ENCODE data around the gene PPP1R27. TPM values are rescaled to one million over a fixed set of nuclear protein-coding genes. Genes with fewer than 3 reads are reported as not detected.

Gene PPP1R27
- total and polyA plus RNA-seq, 7 donors, result 296 to 2,217 (median 976) TPM

GRCh38 chr17:81867170-81867990, 32.5 kb upstream of the PPP1R27 start:
- DNase-seq, result no peak
- H3K36me3 ChIP-seq (ENCODE audit: insufficient read depth in 1 of 2, low read depth in 1 of 2), result peaks cover 0 to 54% of the 10 kb centered on the region in 2 donors
- intact Hi-C loops (cut with DNase I), result loop anchor here in 1 of 2 donors (5.0 kb wide), 1 partner anchor 70 kb away; the partner anchor contains the start of gene PYCR1

GRCh38 chr17:81866440-81867169, 31.8 kb upstream of the PPP1R27 start:
- H3K4me1 ChIP-seq, result peaks cover 48% of the 10 kb centered on the region
- H3K27ac ChIP-seq, result peak overlapping the region; percentile 99
- peaks cover 0 to 54% of the 10 kb centered on the region in 2 donors for H3K36me3 ChIP-seq (ENCODE audit: insufficient read depth in 1 of 2, low read depth in 1 of 2)
- ATAC-seq (no peak), DNase-seq (no peak)
- TF ChIP-seq, protein P1, sequence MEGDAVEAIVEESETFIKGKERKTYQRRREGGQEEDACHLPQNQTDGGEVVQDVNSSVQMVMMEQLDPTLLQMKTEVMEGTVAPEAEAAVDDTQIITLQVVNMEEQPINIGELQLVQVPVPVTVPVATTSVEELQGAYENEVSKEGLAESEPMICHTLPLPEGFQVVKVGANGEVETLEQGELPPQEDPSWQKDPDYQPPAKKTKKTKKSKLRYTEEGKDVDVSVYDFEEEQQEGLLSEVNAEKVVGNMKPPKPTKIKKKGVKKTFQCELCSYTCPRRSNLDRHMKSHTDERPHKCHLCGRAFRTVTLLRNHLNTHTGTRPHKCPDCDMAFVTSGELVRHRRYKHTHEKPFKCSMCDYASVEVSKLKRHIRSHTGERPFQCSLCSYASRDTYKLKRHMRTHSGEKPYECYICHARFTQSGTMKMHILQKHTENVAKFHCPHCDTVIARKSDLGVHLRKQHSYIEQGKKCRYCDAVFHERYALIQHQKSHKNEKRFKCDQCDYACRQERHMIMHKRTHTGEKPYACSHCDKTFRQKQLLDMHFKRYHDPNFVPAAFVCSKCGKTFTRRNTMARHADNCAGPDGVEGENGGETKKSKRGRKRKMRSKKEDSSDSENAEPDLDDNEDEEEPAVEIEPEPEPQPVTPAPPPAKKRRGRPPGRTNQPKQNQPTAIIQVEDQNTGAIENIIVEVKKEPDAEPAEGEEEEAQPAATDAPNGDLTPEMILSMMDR (IDR thresholded peaks at IDR 0.05), result no peak
- WGBS, 3 donors, result 66 to 78% (median 72%) methylated on average over 18 of the region's 18 CpGs
- H3K9me3 ChIP-seq, result no peaks in the 10 kb centered on the region
- intact Hi-C loops (cut with DNase I), result loop anchor here in 1 of 2 donors (5.0 kb wide), 1 partner anchor 71 kb away; the partner anchor contains the start of gene PYCR1
- H3K4me3 ChIP-seq, result no peak overlapping the region
- no peaks in the 10 kb centered on the region for H3K27me3 ChIP-seq (ENCODE audit: insufficient read depth in 3 of 3, low read length in 2 of 3)

More at GRCh38 chr17:81867170-81867990, 32.5 kb upstream of the PPP1R27 start:
- 33 to 57% (median 33%) methylated on average over 21 to 23 of the region's 23 CpGs for WGBS, 3 donors
- no peak overlapping the region for H3K4me3 ChIP-seq
- no peaks in the 10 kb centered on the region for H3K9me3 ChIP-seq
- peak overlapping the region; percentile 99 for H3K27ac ChIP-seq
- no peak for ATAC-seq
- no peaks in the 10 kb centered on the region for H3K27me3 ChIP-seq (ENCODE audit: insufficient read depth in 3 of 3, low read length in 2 of 3)
- peaks cover 45% of the 10 kb centered on the region for H3K4me1 ChIP-seq
- TF ChIP-seq, protein P1 (IDR thresholded peaks at IDR 0.05), result no peak

- Histone ChIP-seq H3K36me3 (ENCODE audit: insufficient read depth in 1 of 2, low read depth in 1 of 2) (peaks cover 0 to 54% of the 10 kb centered on the region in 2 donors), H3K27me3 (ENCODE audit: insufficient read depth in 3 of 3, low read length in 2 of 3) (no peaks in the 10 kb centered on the region), H3K9me3 (no peaks in the 10 kb centered on the region), H3K4me3 (no peak overlapping the region), H3K4me1 (peaks cover 48% of the 10 kb centered on the region), H3K27ac (peak overlapping the region; percentile 99)
- DNase-seq (no peak), ATAC-seq (no peak)
- TF ChIP-seq, protein P1 (IDR thresholded peaks at IDR 0.05), result no peak
- intact Hi-C loops (cut with DNase I), result loop anchor here in 1 of 2 donors (5.0 kb wide), 1 partner anchor 71 kb away; the partner anchor contains the start of gene PYCR1
- WGBS, 3 donors, result 46 to 64% (median 51%) methylated on average over 18 of the region's 18 CpGs
These were observed 31.0 kb upstream of the PPP1R27 start for GRCh38 chr17:81865733-81866439.

DNA sequence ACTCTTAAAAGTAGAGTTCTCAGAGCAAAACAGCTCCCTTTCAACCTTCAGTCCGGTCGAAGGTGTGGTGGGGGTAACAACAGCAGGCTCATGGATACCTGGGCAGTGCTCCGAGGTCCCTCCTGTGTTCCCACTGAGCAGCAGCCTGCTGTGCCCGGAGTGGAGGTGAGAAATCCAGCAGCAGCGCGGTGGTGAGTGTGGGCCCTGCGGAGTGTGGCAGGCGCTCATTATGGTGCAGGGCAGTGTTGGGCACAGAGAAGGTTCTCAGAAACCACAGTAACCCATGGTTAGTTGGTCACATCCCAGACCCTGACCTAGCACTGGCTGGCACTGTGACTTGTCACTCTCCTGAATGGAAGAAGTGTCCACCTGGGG, 30.5 kb upstream of the PPP1R27 start:
- ATAC-seq, result no peak
- Histone ChIP-seq H3K27ac (peak overlapping the region; percentile 99), H3K9me3 (no peaks in the 10 kb centered on the region), H3K27me3 (ENCODE audit: insufficient read depth in 3 of 3, low read length in 2 of 3) (no peaks in the 10 kb centered on the region), H3K36me3 (ENCODE audit: insufficient read depth in 1 of 2, low read depth in 1 of 2) (peaks cover 0 to 53% of the 10 kb centered on the region in 2 donors), H3K4me3 (no peak overlapping the region), H3K4me1 (peaks cover 48% of the 10 kb centered on the region)
- TF ChIP-seq, protein P1 (IDR thresholded peaks at IDR 0.05), result no peak
- intact Hi-C loops (cut with DNase I), result loop anchor here in 1 of 2 donors (5.0 kb wide), 1 partner anchor 72 kb away; the partner anchor contains the start of gene PYCR1
- WGBS, 3 donors, result 89 to 97% (median 96%) methylated on average over 8 of the region's 8 CpGs
- DNase-seq, result no peak
